Keratinocyte (primary cell): ENCODE data around the gene OMG.

Source experiments
- EZH2 ChIP-seq: IDR thresholded peaks from one replicate; pipeline ENCODE4 v1.6.1; 2012; ENCODE audit warnings: inconsistent platforms, mild to moderate bottlenecking, low read length, moderate library complexity
- TF ChIP-seq, protein P1 (sequence below), 3 experiments: IDR thresholded peaks in 1 of 3; conservative IDR thresholded peaks in 1 of 3; optimal IDR thresholded peaks in 1 of 3; 2 replicates in 2 of 3; 3 replicates in 1 of 3; pipeline versions ENCODE3 to v1.5.1; 2011; ENCODE audit warnings: low read length in 3 of 3, mild to moderate bottlenecking in 3 of 3, moderate library complexity in 2 of 3, control low read depth in 1 of 3, inconsistent platforms in 1 of 3; ENCODE audit not compliant: insufficient read depth in 2 of 3; ENCODE audit errors: extremely low read depth in 1 of 3

DNA sequence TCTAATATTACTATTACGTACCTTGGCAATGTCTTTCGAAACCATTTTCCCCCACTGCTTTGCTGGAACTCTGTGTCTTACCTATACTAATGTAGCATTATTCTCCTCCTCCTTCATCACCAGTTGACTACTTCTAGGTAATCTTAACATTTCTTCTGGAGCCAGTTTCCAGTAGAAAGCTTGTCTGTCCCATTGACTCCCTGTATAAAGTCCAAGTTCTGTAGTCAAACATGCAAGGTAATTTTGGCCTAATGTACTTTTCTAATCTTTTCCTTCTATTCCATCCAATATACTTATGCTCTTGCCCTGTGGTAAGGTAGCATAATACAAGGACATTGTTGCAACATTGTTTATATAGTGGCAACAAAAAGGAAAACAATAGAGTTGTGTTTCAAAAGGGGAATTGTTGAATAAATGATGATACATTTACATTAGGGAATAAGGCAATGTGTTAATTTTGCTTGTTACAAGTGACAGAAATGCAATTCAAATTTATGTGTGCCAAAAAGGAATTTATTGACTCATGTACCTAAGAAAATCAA, 27.9 kb downstream of the OMG start:
- TF ChIP-seq, protein P1, sequence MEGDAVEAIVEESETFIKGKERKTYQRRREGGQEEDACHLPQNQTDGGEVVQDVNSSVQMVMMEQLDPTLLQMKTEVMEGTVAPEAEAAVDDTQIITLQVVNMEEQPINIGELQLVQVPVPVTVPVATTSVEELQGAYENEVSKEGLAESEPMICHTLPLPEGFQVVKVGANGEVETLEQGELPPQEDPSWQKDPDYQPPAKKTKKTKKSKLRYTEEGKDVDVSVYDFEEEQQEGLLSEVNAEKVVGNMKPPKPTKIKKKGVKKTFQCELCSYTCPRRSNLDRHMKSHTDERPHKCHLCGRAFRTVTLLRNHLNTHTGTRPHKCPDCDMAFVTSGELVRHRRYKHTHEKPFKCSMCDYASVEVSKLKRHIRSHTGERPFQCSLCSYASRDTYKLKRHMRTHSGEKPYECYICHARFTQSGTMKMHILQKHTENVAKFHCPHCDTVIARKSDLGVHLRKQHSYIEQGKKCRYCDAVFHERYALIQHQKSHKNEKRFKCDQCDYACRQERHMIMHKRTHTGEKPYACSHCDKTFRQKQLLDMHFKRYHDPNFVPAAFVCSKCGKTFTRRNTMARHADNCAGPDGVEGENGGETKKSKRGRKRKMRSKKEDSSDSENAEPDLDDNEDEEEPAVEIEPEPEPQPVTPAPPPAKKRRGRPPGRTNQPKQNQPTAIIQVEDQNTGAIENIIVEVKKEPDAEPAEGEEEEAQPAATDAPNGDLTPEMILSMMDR (optimal IDR thresholded peaks at IDR 0.05 in 1 of 3, IDR thresholded peaks at IDR 0.05 in 1 of 3, conservative IDR thresholded peaks at IDR 0.05 in 1 of 3; ENCODE audit: extremely low read depth in 1 of 3, insufficient read depth in 2 of 3, low read length in 3 of 3), result no peak
- no peak for TF ChIP-seq EZH2
